Measurements from ENCODE around the gene GGA3.

GGA3 gene

GRCh38 chr17:75191584-75191983 lies 69.8 kb downstream of the GGA3 start:
- no peaks in the 10 kb centered on the region for H3K36me3 ChIP-seq (ENCODE audit: control insufficient read depth in 2 of 2, insufficient read depth in 2 of 2, low read length in 2 of 2)
- H3K27me3 ChIP-seq (ENCODE audit: control insufficient read depth in 2 of 2, insufficient read depth in 2 of 2, low read length in 2 of 2): no peaks in the 10 kb centered on the region
- H3K9me3 ChIP-seq (ENCODE audit: control insufficient read depth in 2 of 2, low read length in 2 of 2): no peaks in the 10 kb centered on the region
- H3K9ac ChIP-seq (ENCODE audit: low read depth in 1 of 2, low read length in 2 of 2): no peak overlapping the region
- no peak overlapping the region for H3K4me3 ChIP-seq (ENCODE audit: low read length in 2 of 2)
- H3K4me1 ChIP-seq (ENCODE audit: control insufficient read depth in 2 of 2, insufficient read depth in 2 of 2, low read length in 2 of 2): no peaks in the 10 kb centered on the region
- no peak overlapping the region for H3K27ac ChIP-seq (ENCODE audit: low read depth in 2 of 2, low read length in 2 of 2)

GRCh38 chr17:75188614-75189013 lies 72.8 kb downstream of the GGA3 start:
- Histone ChIP-seq H3K9ac (ENCODE audit: low read depth in 1 of 2, low read length in 2 of 2) (no peak overlapping the region), H3K36me3 (ENCODE audit: control insufficient read depth in 2 of 2, insufficient read depth in 2 of 2, low read length in 2 of 2) (no peaks in the 10 kb centered on the region), H3K4me1 (ENCODE audit: control insufficient read depth in 2 of 2, insufficient read depth in 2 of 2, low read length in 2 of 2) (peaks cover 0 to 1% of the 10 kb centered on the region in 2 donors), H3K27ac (ENCODE audit: low read depth in 2 of 2, low read length in 2 of 2) (no peak overlapping the region), H3K9me3 (ENCODE audit: control insufficient read depth in 2 of 2, low read length in 2 of 2) (no peaks in the 10 kb centered on the region), H3K4me3 (ENCODE audit: low read length in 2 of 2) (no peak overlapping the region), H3K27me3 (ENCODE audit: control insufficient read depth in 2 of 2, insufficient read depth in 2 of 2, low read length in 2 of 2) (no peaks in the 10 kb centered on the region)
